SW480 (cell line): ENCODE data around the gene GSTM3.
A peak's percentile ranks its signal among the peaks of the same experiment; 100 is the strongest.
"Not testable (repeated sequence)": the region's sequence is repeated elsewhere in the genome, so short reads cannot be mapped to it uniquely, and the experiment has no call there.

ENCODE experiments used
- DNase-seq: peaks from one replicate; pipeline ENCODE4 v3.0.0-alpha.2; 2016; ENCODE audit warnings: low spot score

The GSTM3 gene

DNA sequence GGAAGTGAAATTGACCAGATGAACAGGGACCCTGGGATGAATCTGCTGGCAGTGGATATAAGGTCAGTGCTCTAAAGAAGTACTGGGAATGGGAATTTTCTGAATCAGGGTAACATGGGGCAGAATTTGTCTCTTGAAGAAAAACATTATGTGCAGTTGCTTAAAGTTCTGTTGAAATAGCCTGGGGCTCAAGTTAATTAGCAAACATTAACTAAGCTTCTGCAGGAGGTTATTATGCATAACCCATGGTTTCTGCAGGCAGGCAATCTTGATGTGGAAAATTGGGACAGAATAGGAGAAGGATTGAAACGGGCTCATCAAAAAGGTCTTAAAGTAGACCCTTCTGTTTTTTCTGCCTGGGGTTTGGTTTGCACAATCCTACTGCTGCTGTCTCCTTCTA lies 14.8 kb downstream of the GSTM3 start:
- no peak for DNase-seq

DNA sequence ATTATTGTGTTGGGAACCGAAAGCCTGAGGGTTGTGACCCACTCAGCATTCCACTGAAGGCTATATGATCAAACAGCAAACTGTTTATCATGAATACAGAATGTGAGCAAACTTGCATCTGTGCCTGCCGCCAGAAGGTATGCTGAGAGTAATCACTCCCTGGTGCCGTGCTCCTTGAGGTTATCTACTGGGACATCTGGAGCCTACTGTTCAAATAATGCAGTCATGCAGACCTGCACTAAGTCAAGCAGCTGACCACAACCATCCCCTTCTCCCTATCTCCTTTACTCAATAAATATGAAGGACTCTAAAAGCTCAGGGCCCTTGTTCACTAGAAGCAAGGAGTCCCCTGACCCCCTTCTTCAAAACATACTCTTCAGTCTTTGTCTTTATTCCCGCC lies 15.3 kb downstream of the GSTM3 start:
- no peak for DNase-seq

DNA sequence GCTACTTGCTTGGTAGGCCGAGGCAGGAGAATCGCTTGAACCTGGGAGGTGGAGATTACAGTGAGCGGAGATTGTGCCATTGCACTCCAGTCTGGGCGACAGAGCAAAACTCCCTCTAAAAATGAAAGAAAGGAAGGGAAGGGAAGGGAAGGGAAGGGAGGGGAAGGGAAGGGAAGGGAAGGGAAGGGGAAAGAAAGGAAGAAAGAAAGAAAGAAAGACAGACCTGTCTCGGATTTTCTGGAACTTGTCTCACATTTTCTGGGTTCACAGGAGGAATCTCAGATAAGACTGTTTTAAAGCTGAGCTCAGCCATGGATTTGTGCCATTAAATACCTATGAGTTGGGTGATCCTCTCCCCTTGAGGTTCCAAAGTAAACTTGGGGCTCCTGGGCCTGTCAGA lies 15.9 kb downstream of the GSTM3 start:
- no peak for DNase-seq

DNA sequence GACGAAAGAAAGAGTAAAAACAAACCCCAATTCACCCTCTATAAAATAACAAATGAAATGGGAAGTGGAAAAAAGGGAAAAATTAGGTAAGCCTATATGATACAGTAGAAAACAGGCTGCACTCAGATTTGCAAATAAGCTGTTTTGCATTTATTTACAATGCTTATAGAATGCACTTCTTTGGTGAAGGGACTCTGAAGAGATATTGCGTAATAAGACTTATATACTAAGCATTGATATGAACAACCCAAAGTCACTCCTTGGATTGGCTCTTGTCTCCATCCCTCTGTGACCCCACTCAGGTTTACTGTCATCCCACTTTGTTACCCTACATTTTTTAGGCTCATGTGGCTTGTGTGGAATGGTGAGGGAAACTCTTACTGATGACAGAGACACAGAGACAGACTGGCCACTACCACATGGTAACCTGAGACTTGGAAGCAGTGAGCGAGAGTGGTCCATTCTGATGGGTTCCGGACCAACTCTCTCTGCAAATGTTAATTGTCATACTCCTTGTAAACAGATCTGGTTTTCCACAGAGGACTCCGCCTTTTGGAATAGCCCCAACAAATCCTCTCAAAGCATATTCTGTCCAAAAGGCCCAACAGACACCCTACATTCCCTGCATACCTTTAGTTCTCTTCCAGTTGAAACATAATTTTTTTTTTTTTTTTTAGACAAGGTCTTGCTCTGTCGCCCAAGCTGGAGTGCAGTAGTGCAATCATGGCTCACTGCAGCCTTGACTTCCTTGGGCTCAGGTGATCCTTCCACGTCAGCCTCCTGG lies 17.7 kb downstream of the GSTM3 start:
- DNase-seq = no peak

DNA sequence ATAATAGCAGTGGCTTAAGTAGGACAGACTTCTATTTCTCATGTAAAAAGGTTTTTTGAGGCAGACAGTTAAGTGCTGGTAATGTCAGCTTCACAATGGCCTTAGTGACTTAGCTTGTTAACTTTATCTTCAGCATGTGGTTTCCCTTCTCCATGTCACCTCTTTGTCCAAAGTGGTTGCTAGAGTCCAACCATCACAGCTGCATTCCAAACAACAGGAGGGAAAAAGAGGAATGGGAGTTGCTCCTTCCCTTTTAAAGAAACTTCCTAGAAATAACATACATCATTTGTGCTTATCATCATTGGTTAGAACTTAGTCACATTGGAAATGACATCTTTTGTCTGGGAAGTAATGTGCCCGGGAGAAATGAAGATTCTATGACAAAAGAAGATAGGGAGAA lies 18.9 kb downstream of the GSTM3 start:
- no peak for DNase-seq

DNA sequence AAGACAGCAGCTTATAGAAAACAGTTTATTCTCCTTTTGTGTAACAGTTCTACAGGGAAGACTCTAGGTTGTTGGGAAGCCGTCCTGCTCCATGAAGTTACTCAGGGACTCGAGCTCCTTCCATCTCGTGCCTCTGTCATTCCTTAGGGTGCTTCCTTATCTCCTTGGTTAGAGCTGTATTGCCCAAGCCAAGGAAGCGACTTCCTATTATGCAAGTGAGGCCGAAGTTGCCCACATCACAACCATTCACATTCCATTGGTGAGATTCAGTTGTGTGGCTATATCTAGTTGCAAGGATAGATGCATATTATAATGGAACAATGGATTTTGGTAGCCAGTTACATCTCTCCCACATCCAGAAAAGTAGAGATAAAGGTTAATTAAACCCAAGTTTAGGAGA lies 19.8 kb downstream of the GSTM3 start:
- DNase-seq = no peak

DNA sequence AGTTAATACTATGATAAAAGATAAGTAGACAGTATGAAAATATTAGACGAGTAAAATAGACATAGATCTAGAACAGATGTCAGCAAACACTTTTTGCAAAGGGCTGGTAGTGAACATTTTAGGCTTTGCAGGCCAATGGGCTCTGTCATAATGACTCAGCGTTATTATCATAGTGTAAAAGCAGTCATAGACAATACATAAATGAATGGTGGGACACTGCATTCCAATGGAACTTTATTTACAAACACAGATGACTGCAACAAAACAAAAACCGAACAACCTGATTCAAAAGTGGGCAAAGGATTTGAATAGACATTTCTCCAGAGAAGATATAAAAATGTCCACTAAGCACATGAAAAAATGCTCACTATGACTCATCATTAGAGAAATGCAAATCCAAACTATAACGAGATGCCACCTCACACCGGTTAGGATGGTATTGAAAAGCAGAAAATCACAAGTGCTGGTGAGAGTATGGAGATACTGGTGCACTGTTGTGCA lies 21.5 kb downstream of the GSTM3 start:
- DNase-seq = no peak

DNA sequence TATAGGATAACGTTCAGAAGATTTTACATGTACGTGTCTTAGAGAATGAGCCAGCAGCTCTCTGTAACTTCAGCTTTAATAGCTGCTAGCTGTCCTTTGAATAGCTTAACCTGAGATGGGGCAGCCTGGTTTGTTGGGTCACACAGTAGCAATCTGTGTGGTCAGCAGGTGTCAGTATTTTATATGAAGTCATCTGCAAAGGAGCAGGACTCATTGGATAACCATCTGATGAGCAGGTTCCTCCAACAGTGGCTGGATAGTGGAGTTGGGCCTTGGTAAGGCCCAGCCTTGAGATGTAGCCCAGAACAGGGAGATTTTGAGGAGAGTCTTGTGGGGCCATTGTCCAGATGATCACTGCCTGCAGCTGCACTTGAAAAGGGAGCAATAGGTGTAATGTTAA lies 22.3 kb downstream of the GSTM3 start:
- DNase-seq = peak; percentile 66

DNA sequence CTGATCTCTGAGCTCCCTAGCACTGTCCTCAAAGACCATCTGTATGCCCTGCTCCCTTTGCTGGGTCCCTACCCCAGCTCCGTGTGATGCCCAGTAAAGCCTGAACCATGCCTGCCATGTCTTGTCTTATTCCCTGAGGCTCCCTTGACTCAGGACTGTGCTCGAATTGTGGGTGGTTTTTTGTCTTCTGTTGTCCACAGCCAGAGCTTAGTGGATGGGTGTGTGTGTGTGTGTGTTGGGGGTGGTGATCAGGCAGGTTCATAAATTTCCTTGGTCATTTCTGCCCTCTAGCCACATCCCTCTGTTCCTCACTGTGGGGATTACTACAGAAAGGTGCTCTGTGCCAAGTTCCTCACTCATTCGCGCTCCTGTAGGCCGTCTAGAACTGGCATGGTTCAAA lies 23.1 kb downstream of the GSTM3 start:
- DNase-seq = no peak

DNA sequence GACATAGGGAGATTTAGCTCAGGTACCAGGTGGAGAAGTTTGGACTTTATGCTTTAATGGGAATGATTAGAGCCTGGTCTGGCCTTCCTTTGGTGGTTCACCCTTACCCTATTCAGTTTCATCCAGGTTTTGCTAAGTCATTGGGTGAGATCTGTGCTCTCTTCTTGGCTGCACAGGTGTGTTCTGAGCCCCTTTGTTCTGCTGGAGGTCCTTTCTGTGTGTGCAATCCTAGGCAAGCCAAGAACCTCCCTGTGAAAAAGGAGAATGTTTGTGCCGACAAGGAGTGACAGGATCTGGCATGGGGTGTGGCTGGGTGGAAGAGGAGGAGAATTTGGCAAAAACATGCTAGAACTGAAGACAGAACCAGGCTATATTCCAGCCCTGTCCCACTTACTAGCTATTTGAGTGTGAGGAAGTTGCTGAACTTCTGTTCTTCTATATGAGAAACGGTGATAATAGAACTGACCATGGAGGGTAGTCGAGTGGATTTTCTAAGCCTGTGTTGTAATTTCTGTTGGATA lies 24.2 kb downstream of the GSTM3 start:
- no peak for DNase-seq

DNA sequence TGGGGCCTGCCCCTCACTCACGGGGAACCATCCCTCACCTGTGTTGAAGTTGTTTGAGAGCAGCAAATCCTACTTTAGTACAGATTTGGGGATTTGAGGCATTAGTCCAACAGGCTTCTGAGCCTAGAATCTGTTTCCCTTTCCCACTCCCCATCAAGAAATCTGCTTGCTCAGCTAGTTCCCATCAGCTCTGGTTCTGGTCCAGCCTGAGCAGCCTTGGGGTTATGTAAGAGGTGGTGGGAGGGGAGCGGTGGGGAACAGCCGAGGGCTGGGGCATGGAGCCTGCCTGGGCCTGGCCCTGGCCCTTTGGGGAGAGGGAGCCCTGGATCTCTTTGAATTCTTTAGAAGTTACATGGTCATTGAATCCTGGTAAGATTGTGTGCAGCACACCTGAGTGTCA lies 24.7 kb downstream of the GSTM3 start:
- no peak for DNase-seq

DNA sequence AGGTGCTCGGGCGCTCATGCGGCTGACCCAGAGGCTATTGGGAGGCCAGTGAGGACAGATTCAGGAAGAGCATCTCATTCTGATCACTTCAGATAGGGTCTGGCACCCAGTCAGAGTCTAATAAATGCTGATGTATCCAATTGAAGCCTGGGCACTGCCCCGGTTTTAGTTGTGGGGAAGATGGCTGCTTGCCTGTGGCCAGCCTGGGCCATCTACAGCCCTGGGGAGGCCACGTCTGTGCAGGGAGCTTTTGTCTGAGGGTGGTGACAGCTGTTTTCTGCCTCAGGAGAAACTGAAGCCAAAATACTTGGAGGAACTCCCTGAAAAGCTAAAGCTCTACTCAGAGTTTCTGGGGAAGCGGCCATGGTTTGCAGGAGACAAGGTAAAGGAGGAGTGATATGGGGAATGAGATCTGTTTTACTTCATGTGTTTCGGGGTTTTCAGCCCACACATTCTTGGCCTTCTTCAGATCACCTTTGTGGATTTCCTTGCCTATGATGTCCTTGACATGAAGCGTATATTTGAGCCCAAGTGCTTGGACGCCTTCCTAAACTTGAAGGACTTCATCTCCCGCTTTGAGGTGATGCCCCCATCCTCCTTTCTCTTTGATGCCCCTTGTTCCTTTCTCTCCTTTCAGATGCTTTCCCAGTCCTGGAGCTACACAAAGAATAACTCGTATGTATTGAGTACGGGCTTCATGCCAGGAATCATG lies 26.0 kb downstream of the GSTM3 start:
- no peak for DNase-seq

DNA sequence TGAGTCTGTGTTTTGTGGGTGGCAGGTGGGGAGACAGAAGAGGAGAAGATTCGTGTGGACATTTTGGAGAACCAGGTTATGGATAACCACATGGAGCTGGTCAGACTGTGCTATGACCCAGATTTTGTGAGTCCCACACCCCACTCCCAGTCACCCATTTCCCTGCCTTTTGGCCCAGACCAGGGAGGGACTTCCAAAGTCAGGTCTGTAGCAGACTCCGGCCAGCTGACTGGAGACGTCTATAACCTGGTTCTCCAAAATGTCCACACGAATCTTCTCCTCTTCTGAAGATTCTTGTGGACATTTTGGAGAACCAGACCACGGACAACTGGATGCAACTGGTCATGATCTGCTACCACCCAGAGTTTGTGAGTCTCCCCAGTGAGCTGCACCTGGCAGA lies 27.2 kb downstream of the GSTM3 start:
- no peak for DNase-seq

DNA sequence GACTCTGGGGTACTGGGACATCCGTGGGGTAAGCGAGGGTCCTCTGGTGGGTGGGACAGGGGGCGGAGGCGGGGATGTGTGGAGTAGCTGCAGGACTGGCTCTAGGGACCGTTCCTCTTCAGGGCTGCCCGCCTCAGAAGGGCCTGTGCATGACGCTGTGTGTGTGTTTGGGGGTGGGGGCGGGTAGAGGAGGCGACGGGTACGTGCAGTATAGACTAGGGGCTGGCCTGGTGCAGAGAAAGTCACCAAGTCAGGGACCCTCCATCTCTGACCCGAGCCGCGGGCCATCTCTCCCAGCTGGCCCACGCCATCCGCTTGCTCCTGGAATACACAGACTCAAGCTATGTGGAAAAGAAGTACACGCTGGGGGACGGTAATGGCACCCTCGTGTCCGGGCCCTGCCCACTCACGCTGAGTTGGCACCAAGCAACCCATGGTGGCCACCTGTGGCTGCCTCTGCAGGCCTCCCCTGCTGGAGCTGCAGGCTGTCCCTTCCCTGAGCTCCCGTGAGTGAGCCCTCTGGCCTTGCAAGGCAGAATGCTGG lies 28.4 kb downstream of the GSTM3 start:
- DNase-seq = no peak

DNA sequence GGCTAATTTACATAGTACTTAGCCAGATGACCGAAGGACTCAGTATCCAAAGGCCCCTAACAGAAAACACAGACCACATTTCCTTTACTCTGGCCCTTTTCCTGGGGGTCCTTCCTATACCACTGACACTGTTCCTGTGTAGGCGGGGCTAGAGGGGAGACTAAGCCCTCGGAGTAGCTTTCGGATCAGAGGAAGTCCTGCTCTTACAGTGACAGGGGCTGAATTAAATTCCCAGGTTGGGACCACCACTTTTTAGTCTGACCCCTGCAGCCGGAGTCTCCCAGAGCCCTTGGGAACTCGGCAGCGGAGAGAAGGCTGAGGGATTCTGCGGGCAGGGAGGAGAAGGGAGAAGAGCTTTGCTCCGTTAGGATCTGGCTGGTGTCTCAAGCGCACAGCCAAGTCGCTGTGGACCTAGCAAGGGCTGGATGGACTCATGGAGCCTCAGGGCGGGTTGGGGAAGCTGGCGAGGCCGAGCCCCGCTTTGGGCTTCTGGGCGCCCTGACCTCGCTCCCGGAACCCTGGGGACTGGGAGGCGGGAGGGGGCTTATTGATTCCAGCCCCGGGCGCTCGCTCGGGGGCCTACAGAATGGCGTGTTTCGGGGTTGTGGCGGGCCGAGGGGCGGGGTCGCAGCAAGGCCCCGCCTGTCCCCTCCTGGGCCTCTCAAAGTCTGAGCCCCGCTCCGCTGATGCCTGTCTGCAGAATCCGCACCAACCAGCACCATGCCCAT lies 29.1 kb downstream of the GSTM3 start, which contains the start of gene GSTM5:
Gene GSTM5, plus strand, starts transcription at position 659 of the 728 bp plus-strand sequence. Its CDS starts 62 bp downstream, at position 721.
- DNase-seq = not testable (repeated sequence)

DNA sequence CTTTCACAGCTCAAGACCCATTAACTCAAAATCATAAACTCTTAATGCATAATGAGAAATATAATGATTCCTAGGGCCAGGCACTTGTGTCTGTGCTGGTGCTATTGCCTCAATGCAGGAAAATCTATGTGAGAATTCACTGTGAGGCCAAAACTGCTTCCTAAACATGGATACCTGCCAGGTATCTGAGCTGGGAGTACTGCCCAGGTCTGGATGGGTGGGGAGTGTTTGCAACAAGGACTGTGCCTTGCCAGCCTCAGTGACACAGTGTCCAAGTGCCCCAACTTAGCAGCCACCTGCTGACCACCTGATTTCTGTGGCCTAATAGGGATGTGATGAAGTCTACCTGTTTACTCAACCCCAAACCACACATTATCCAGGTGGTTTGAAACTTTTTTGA lies 31.0 kb downstream of the GSTM3 start:
- DNase-seq = not testable (repeated sequence)

DNA sequence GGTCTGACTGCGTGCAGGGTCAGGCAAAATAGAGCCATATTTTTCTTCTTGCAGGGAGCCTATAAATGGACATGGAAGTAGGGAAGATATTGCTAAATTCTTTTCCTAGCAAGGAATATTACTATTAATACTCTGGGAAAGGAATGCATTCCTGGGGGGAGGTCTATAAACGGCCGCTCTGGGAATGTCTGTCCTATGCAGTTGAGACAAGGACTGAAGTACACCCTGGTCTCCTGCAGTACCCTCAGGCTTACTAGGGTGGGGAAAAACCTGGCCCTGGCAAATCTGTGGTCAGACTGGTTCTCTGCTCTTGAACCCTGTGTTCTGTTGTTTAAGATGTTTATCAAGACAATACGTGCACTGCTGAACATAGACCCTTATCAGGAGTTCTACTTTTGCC lies 31.9 kb downstream of the GSTM3 start:
- not testable (repeated sequence) for DNase-seq

DNA sequence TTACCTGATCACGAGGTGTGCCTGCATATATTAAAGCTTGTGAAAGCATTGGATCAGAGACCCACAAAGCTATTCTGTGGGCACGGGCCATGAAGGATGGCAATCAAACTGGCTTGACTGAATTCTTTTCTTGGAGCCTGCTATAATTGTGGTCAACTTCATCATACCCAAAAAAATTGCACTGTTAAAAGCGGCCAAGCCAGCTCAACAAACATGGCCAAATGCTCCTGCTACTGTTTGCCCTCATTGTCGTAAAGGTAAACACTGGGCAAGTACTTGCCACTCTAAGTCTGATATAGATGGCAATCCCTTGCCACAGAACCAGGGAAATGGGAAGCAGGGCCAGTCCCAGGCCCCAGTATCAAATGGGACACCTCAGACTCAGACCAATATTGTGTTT lies 35.4 kb downstream of the GSTM3 start:
- no peak for DNase-seq

DNA sequence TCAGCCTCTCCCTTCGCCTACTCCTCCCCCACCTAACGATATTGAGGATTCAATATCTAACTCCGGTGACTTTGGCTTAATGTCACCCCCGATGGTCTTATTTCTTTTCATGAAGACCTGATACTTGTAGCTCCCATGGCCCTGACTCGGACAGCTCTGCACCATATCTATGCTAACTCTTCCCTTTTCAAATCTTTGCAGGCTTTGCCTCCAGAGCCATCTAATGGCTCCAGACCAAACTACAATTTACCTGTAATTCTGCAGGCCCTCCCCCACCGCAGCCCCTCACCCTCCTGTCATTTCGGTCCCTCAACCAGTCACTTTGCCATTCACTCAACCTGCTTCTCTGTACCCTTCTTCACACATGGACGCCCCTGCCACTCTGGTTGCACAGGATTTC lies 36.7 kb downstream of the GSTM3 start:
- DNase-seq = no peak

DNA sequence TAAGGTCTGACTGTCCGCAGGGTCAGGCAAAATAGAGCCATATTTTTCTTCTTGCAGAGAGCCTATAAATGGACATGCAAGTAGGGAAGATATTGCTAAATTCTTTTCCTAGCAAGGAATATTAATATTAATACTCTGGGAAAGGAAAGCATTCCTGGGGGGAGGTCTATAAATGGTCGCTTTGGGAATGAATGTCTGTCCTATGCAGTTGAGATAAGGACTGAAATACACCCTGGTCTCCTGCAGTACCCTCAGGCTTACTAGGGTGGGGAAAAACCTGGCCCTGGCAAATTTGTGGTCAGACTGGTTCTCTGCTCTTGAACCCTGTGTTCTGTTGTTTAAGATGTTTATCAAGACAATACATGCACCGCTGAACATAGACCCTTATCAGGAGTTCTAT lies 37.9 kb downstream of the GSTM3 start:
- DNase-seq = not testable (repeated sequence)

DNA sequence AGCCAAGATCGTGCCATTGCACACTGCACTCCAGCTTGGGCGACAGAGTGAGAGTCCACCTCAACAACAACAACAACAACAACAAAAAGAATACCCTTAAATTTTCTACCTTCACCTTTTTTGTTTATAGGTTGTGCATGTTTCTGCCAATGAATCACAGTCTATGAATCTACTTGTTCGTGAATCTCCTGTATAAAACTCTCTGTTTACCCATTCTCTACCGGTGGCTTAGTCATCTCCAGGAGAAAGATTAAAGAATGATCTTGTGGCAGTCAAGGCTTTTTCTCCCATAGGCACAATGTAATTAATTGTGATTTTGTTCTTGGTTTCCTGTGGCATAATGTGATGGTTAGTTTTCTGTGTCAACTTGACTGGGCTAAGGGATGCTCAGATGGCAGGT lies 43.0 kb downstream of the GSTM3 start:
- not testable (repeated sequence) for DNase-seq

DNA sequence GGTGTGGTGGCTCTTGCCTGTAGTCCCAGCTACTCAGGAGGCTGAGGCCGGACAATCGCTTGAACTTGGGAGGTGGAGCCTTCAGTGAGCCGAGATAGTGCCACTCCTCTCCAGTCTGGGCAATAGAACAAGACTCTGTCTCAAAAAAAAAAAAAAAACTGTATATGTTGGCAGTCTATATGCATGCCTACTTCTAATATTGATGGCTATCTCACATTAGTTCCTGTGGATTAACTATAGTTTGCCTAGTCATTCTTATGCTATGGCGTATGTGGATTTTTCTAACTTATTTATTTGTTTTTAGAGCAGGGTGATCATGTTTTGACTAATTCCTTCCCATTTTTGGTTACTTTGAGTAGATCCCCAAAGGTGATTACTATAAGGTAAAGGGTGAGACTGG lies 43.8 kb downstream of the GSTM3 start:
- DNase-seq = no peak
